ENCODE results near the gene KRT3. TPM values are rescaled to one million over a fixed set of nuclear protein-coding genes. Genes with fewer than 3 reads are reported as not detected.

KRT3 gene
- total RNA-seq, 2 experiments from 2014 or later: not detected

GRCh38 chr12:52817003-52817698 lies 21.2 kb upstream of the KRT3 start:
- DNase-seq (no peak), ATAC-seq (no peak)
- CTCF ChIA-PET: interaction anchor here (0.8 to 1.5 kb wide), 4 partner anchors 53 to 234 kb away, joined by 3 to 6 read pairs (median 4); no protein-coding TSS in a partner anchor
- Mint-ChIP-seq H3K9me3 (ENCODE audit: insufficient read depth) (no peaks in the 10 kb centered on the region), H3K36me3 (ENCODE audit: low read depth) (no peaks in the 10 kb centered on the region), H3K27ac (peak overlapping the region; percentile 13), H3K4me3 (no peak overlapping the region), H3K4me1 (ENCODE audit: low read depth) (peaks cover 15% of the 10 kb centered on the region), H3K27me3 (ENCODE audit: low read depth) (peaks cover 4% of the 10 kb centered on the region)
- POLR2A ChIA-PET: interaction anchor here (1.0 kb wide), 1 partner anchor 9 kb away, joined by 3 read pairs; no protein-coding TSS in a partner anchor

GRCh38 chr12:52815676-52816588 lies 20.0 kb upstream of the KRT3 start:
- no peaks in the 10 kb centered on the region for H3K36me3 Mint-ChIP-seq (ENCODE audit: low read depth)
- H3K4me3 Mint-ChIP-seq: no peak overlapping the region
- POLR2A ChIA-PET: no interaction called here
- ATAC-seq (no peak), DNase-seq (no peak)
- H3K27me3 Mint-ChIP-seq (ENCODE audit: low read depth): peaks cover 4% of the 10 kb centered on the region
- no peak overlapping the region for H3K27ac Mint-ChIP-seq
- H3K4me1 Mint-ChIP-seq (ENCODE audit: low read depth): peaks cover 15% of the 10 kb centered on the region
- H3K9me3 Mint-ChIP-seq (ENCODE audit: insufficient read depth): no peaks in the 10 kb centered on the region
- CTCF ChIA-PET: no interaction called here

GRCh38 chr12:52815161-52815560 lies 19.2 kb upstream of the KRT3 start:
- POLR2A ChIA-PET: no interaction called here
- H3K36me3 Mint-ChIP-seq (ENCODE audit: low read depth): no peaks in the 10 kb centered on the region
- H3K4me1 Mint-ChIP-seq (ENCODE audit: low read depth): peaks cover 15% of the 10 kb centered on the region
- H3K9me3 Mint-ChIP-seq (ENCODE audit: insufficient read depth): no peaks in the 10 kb centered on the region
- no peak overlapping the region for H3K4me3 Mint-ChIP-seq
- no peaks in the 10 kb centered on the region for H3K27me3 Mint-ChIP-seq (ENCODE audit: low read depth)
- DNase-seq (no peak), ATAC-seq (no peak)
- H3K27ac Mint-ChIP-seq: no peak overlapping the region
- CTCF ChIA-PET: no interaction called here

GRCh38 chr12:52814710-52815155 lies 18.8 kb upstream of the KRT3 start:
- POLR2A ChIA-PET: no interaction called here
- H3K36me3 Mint-ChIP-seq (ENCODE audit: low read depth): no peaks in the 10 kb centered on the region
- CTCF ChIA-PET: no interaction called here
- no peaks in the 10 kb centered on the region for H3K9me3 Mint-ChIP-seq (ENCODE audit: insufficient read depth)
- peaks cover 2% of the 10 kb centered on the region for H3K27me3 Mint-ChIP-seq (ENCODE audit: low read depth)
- H3K4me1 Mint-ChIP-seq (ENCODE audit: low read depth): peaks cover 15% of the 10 kb centered on the region
- no peak overlapping the region for H3K4me3 Mint-ChIP-seq
- H3K27ac Mint-ChIP-seq: no peak overlapping the region
- ATAC-seq (no peak), DNase-seq (no peak)

- Mint-ChIP-seq H3K4me1 (ENCODE audit: low read depth) (peaks cover 15% of the 10 kb centered on the region), H3K27ac (no peak within 1 kb of the TSS), H3K4me3 (no peak within 1 kb of the TSS), H3K9me3 (ENCODE audit: insufficient read depth) (no peaks in the 10 kb centered on the region), H3K36me3 (ENCODE audit: low read depth) (no peaks in the 10 kb centered on the region), H3K27me3 (ENCODE audit: low read depth) (peaks cover 2% of the 10 kb centered on the region)
- POLR2A ChIA-PET: interaction anchor here (0.6 kb wide), 1 partner anchor 54 kb away, joined by 3 read pairs; no protein-coding TSS in a partner anchor
- no peak for DNase-seq
- ATAC-seq: no peak
- CTCF ChIA-PET: interaction anchor here (1.2 to 2.5 kb wide), 3 partner anchors 56 to 100 kb away, joined by 3 to 10 read pairs (median 4); no protein-coding TSS in a partner anchor
Observed at GRCh38 chr12:52813885-52814709, 18.2 kb upstream of the KRT3 start, which contains the start of gene KRT4. Gene KRT4 (minus strand): TSS chr12:52814116. CDS start chr12:52814058, 58 bp downstream.

- peaks cover 12% of the 10 kb centered on the region for H3K4me1 Mint-ChIP-seq (ENCODE audit: low read depth)
- H3K27ac Mint-ChIP-seq: no peak overlapping the region
- H3K4me3 Mint-ChIP-seq: no peak overlapping the region
- peaks cover 2% of the 10 kb centered on the region for H3K27me3 Mint-ChIP-seq (ENCODE audit: low read depth)
- H3K36me3 Mint-ChIP-seq (ENCODE audit: low read depth): no peaks in the 10 kb centered on the region
- DNase-seq: no peak
- no peaks in the 10 kb centered on the region for H3K9me3 Mint-ChIP-seq (ENCODE audit: insufficient read depth)
- POLR2A ChIA-PET: interaction anchor here (0.6 kb wide), 1 partner anchor 55 kb away, joined by 3 read pairs; no protein-coding TSS in a partner anchor
- no peak for ATAC-seq
- CTCF ChIA-PET: interaction anchor here (1.2 to 2.5 kb wide), 4 partner anchors 24 to 100 kb away, joined by 3 to 10 read pairs (median 5); no protein-coding TSS in a partner anchor
Observed at GRCh38 chr12:52813203-52813819, 17.4 kb upstream of the KRT3 start.

GRCh38 chr12:52812749-52813148 lies 16.8 kb upstream of the KRT3 start:
- DNase-seq (no peak), ATAC-seq (no peak)
- ChIA-PET CTCF (interaction anchor here (1.2 to 2.5 kb wide), 4 partner anchors 25 to 99 kb away, joined by 3 to 10 read pairs (median 5); no protein-coding TSS in a partner anchor), POLR2A (no interaction called here)
- Mint-ChIP-seq H3K4me1 (ENCODE audit: low read depth) (peaks cover 8% of the 10 kb centered on the region), H3K36me3 (ENCODE audit: low read depth) (no peaks in the 10 kb centered on the region), H3K4me3 (no peak overlapping the region), H3K27me3 (ENCODE audit: low read depth) (peaks cover 2% of the 10 kb centered on the region), H3K9me3 (ENCODE audit: insufficient read depth) (no peaks in the 10 kb centered on the region), H3K27ac (no peak overlapping the region)

- ATAC-seq (no peak), DNase-seq (no peak)
- no peaks in the 10 kb centered on the region for H3K9me3 Mint-ChIP-seq (ENCODE audit: insufficient read depth)
- H3K4me1 Mint-ChIP-seq (ENCODE audit: low read depth): peaks cover under 1% of the 10 kb centered on the region
- peaks cover 2% of the 10 kb centered on the region for H3K27me3 Mint-ChIP-seq (ENCODE audit: low read depth)
- ChIA-PET POLR2A (no interaction called here), CTCF (interaction anchor here (1.7 to 2.5 kb wide), 2 partner anchors 26 to 58 kb away, joined by 6 to 10 read pairs; no protein-coding TSS in a partner anchor)
- H3K27ac Mint-ChIP-seq: no peak overlapping the region
- no peak overlapping the region for H3K4me3 Mint-ChIP-seq
- no peaks in the 10 kb centered on the region for H3K36me3 Mint-ChIP-seq (ENCODE audit: low read depth)
Observed at GRCh38 chr12:52812073-52812400, 16.1 kb upstream of the KRT3 start.

- no peak overlapping the region for H3K4me3 Mint-ChIP-seq
- ChIA-PET CTCF (interaction anchor here (2.5 kb wide), 1 partner anchor 59 kb away, joined by 10 read pairs; no protein-coding TSS in a partner anchor), POLR2A (no interaction called here)
- DNase-seq: no peak
- H3K4me1 Mint-ChIP-seq (ENCODE audit: low read depth): no peaks in the 10 kb centered on the region
- H3K27ac Mint-ChIP-seq: no peak overlapping the region
- H3K9me3 Mint-ChIP-seq (ENCODE audit: insufficient read depth): no peaks in the 10 kb centered on the region
- peaks cover 2% of the 10 kb centered on the region for H3K27me3 Mint-ChIP-seq (ENCODE audit: low read depth)
- ATAC-seq: no peak
- no peaks in the 10 kb centered on the region for H3K36me3 Mint-ChIP-seq (ENCODE audit: low read depth)
Observed at GRCh38 chr12:52811191-52812072, 15.5 kb upstream of the KRT3 start.

GRCh38 chr12:52810554-52810953 lies 14.6 kb upstream of the KRT3 start:
- H3K27me3 Mint-ChIP-seq (ENCODE audit: low read depth): peaks cover 2% of the 10 kb centered on the region
- ATAC-seq (no peak), DNase-seq (no peak)
- H3K27ac Mint-ChIP-seq: no peak overlapping the region
- ChIA-PET CTCF (no interaction called here), POLR2A (no interaction called here)
- no peaks in the 10 kb centered on the region for H3K9me3 Mint-ChIP-seq (ENCODE audit: insufficient read depth)
- H3K4me1 Mint-ChIP-seq (ENCODE audit: low read depth): no peaks in the 10 kb centered on the region
- H3K36me3 Mint-ChIP-seq (ENCODE audit: low read depth): no peaks in the 10 kb centered on the region
- H3K4me3 Mint-ChIP-seq: no peak overlapping the region

Measured in activated CD8-positive, alpha-beta T cell treated with anti-CD3 and anti-CD28 coated beads, Interleukin-2, amount 10 ng/mL, durations not matched to agents 7 days and 5 days (primary cell).